ENCODE results near the gene FFAR2.

GRCh38 chr19:35427187-35427586 lies 20.9 kb upstream of the FFAR2 start:
- TF ChIP-seq EZH2 (IDR thresholded peaks at IDR 0.05) (no peak), POLR2AphosphoS5 (IDR thresholded peaks at IDR 0.05; ENCODE audit: borderline replicate concordance, low read depth, low read length) (no peak)

All from SK-N-MC (cell line).